GM18868 (cell line): ENCODE results near the gene TAF5L.
"Not testable (repeated sequence)": the region's sequence is repeated elsewhere in the genome, so short reads cannot be mapped to it uniquely, and the experiment has no call there.

ENCODE experiments used
- ATAC-seq: cut with Tn5 transposase; IDR thresholded peaks from one replicate; pipeline ENCODE4 v1.9.1; 2021; ENCODE audit warnings: mild to moderate bottlenecking, moderate library complexity; ENCODE audit not compliant: unreplicated experiment

Gene TAF5L

DNA sequence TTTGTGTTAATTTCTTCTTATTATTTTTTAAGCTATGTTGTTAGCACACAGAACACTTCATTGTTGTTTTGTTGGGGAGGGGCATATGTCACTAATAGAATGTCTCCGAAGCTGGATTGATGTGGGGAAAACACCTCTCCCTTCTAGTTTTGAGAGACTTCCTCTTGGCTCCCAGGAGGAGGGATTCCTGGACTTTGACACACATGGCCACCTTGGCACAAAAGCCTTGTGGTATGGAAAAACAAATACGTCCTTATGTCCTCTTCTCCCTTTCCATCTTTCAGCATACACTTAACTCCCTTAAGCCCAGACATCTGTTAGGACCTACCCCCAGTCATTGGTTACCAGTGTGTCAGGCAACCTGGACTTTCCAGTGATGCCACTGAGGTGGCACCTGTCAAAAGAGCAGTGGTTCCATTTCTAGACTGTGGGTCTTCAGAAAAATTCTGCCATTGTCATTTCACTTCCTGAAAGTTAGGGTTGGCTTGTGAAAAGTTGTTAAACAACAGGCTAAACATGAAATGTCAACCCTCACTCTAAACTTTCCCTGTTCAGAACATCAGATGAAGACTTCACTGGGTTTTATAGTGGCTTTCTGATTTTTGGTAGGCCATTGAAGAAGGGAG is 54.9 kb downstream of the TAF5L start:
- ATAC-seq, result no peak

DNA sequence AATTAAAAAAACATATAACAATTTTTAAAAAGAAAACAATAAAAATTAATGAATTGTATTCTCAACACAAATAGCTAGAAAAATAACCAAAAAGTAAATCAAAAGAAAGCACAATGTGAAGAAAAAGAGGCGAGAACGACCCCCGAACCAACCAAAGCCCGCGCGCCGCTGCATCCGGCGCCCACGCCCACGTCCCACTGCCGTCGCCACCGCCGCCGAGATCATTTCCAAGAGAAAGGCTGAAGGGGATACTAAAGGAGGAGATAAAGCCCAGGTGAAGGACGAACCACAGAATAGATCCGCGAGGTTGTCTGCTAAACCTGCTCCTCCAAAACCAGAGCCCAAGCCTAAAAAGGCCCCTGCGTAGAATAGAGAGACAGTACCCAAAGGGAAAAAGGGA is 55.6 kb downstream of the TAF5L start:
- no peak for ATAC-seq

DNA sequence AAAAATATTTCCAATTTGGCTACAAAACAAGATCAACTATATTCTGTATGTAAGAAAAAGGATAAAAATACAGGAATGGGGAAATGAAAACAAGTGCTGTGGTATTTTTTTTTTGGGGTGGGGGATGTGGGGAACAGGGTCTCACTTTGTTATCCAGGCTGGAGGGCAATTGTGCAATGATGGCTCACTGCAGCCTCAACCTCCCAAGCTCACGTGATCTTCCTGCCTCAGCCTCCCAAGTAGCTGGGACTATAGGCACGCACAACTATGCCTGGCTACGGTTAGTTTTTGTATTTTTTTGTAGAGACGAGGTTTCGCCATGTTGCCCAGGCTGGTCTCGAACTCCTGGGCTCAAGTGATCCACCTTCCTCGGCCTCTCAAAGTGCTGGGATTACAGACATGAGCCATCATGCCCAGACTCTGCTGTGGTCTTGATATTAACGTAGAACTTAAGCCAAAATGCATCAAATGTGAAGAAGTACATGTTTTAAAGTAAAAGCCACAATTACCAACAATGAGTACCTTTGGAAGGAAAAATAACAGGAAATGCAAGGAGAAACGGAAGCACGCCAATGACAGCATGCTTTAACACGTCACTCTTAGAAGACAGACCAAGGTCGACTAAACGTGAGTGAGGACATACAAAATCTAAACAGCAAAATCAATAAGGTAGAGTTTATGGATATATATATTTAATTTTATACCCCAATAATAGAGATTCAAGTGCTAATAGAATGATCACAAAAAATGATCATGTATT is 58.6 kb downstream of the TAF5L start:
- ATAC-seq, result no peak

DNA sequence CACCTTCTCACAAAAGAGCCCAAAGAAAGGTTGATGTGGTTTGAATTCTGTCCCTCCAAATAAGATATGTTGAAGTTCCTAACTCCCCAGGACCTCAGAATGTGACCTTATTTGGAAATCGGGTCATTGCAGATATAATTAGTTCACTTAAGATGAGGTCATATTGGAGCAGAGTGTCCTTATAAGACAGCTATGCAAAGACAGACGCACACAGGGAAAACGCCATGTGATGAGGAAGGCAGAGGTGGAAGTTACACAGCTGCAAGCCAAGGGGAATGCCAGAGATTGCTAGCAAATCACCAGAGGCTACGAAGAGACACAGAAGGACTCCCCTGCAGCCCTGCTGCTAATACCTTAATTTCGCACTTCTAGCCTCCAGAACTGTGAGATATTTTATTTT is 62.2 kb downstream of the TAF5L start:
- no peak for ATAC-seq

DNA sequence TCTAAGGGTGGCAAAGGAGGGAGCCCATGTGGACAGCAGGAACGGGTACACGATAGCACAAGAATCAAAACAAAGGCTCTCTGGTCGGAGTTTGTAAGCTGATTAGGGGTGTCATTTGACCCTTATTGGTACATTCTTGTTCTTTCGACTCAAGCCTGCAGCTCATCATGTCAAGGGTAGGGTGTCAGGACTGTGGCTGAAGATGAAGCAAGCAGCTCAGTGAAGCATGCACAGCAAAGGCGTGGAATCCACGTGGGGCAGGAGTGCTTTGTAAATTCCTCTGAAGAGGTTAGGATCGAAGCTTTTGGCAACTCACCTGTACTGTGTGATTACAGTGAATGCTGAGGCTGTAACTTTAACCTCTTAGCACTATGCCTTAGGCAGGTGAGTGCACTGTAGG is 62.7 kb downstream of the TAF5L start:
- ATAC-seq, result no peak

DNA sequence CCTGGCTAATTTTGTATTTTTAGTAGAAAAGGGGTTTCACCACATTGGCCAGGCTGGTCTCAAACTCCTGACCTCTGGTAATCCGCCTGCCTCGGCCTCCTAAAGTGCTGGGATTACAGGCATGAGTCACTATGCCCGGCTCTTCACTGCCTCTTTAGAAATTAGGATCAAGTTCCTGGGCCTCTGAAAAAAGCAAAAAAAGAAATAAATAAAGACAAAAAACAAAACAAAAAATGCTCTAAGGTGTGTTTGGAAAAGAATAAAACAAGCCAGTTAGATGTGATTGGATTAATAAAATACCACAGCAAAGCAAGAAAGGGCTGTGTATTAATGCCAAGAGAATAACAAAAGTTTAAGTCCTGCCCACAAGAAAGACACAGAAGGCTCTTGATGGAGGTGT is 63.2 kb downstream of the TAF5L start:
- ATAC-seq, result no peak

DNA sequence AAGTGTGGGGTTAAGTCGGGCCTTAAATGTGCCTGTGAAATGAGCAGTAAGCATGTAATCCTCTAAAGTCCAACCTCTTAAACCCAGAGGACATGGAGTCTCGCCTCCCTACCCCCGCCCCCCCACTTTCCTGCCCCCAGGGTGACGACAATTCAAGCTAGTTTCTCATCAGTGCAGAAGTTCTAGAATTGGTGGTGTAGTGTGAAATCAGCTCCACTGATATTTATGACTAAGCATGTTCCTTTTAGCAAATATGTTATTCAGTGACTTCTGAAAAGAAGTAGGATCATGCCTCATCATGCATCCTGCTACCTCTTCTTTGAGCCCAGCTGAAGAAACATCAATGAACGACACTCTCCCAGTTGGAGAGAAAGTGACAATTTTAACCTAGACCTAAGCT is 64.8 kb downstream of the TAF5L start:
- ATAC-seq, result no peak

DNA sequence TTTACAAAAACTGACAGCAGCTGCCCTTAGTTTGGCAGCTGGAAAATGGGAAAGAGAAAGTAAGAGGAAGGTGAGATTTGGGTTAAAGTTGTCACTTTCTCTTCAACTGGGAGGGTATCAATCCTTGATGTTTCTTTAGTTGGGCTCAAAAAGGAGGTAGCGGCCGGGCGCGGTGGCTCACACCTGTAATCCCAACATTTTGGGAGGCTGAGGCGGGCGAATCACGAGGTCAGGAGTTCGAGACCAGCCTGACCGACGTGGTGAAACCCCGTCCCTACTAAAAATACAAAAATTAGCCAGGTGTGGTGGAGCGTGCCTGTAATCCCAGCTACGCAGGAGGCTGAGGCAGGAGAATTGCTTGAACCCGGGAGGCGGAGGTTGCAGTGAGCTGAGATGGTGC is 65.8 kb downstream of the TAF5L start:
- not testable (repeated sequence) for ATAC-seq

DNA sequence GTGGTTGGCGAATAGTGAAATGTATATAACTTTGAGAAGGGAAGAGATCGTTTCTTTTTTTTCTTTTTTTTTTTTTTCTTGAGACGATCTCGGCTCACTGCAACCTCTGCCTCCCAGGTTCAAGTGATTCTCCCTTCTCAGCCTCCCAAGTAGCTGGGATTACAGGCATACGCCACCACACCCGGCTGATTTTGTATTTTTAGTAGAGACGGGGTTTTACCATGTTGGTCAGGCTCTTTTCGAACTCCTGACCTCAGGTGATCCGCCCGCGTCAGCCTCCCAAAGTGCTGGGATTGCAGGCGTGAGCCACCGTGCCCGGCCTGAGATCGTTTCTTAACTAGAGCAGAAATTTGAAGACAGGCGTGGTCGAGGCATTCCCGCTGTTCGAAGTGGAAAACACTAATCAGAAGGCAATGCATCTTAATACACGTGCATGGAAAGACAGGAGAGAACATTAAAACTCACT is 66.6 kb downstream of the TAF5L start:
- ATAC-seq, result not testable (repeated sequence)

DNA sequence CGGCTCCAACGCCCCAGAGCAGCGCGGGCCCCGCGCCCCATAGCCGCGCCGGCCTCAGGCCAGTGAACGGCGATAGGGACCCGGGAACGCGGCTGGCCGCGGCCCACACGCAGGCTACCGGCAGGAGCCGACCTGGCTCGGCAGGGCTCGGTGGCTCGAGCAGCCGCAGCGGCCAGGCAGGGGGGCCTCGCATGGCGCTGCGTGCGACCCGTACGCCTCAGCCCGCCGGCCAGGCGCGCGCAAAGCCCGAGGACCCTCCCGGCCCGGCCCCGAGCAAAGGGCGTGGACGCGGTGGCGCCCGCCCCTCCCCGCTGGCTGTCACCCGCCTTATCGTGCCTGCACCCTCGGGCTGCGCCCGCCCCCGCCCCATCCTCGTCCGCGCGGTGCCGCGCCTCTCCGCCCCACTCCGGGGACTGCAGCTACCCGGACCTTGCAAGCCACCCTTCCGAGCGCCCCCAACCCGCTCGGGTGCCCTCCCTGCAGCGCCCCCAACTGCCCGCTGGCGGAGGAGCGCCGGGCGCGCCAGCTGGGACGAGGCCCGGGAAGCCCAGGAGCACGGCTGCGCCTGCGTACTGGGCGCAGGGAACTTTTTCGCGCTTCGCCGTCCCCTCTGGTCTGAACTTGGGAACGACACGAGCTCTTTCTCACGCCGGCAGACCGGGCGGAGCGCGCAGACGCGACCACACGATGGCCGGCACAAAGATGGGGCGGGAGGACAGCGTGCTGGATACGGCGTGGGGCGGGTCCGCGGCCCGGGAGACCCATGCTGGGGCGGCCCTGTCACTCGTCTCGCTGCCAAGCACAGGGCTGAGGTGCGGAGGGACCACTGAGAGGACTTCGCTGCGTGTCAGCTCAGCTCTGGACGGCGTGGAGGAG is 67.2 kb downstream of the TAF5L start, which contains the start of gene ABCB10:
Gene ABCB10, minus strand, starts transcription at position 248 of the 876 bp plus-strand sequence. Its CDS starts 55 bp downstream, at position 193.
- peak; percentile 84 for ATAC-seq

DNA sequence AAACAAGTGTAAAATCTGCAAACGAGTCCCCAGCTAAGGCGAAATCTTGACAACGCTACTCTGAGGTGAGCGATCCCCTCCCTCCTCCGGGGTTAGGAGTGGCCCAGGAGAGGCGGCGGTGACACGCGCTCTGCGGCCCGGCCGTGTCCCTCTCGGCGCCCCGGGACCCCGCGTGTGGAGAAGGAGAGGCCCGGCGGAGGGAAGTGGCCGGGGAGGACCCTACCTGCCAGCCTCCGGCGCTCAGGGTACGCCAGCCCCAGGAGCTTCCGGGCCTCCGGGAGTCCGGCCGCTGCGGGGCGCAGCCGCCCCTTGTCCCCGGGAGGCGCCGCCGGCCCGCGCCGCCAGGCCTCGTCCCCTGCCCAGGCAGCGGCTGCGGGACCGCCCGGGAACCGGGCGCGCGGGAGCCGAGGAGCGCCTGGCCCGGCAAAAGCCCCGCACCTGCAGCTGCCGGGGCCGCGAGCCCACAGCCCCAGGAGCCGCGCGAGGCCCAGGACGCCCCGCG is 68.0 kb downstream of the TAF5L start:
- ATAC-seq, result peak; percentile 33

DNA sequence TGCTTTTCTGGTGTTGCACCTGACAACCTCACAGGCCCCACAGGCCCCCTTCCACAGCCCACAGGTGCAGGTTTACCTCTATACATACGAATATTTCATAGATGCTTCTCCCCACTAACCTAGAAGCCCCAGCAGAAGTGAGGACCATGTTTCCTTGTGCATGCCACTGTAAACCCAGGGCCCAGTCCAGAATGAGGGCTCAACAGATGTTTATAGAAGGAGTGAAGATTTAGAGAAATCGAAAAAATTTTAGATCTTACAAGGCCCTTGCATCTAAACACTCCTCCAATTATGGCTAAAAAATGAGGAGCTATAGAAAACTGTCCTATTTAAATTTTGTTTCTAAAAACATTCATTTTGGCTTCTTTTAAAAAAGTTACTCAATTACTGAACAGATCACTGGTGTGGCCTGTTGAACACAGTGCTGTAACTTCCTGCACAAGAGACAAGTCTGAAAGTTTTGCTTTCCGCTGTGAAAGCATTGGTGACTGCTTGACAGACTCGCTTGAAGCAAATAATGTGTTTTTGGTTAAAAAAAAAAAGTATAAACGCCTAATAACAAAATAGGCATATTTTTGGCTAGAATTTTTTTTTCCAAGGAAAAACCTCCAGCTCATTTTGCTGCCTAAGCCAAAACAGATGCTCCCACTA is 68.6 kb downstream of the TAF5L start:
- no peak for ATAC-seq

DNA sequence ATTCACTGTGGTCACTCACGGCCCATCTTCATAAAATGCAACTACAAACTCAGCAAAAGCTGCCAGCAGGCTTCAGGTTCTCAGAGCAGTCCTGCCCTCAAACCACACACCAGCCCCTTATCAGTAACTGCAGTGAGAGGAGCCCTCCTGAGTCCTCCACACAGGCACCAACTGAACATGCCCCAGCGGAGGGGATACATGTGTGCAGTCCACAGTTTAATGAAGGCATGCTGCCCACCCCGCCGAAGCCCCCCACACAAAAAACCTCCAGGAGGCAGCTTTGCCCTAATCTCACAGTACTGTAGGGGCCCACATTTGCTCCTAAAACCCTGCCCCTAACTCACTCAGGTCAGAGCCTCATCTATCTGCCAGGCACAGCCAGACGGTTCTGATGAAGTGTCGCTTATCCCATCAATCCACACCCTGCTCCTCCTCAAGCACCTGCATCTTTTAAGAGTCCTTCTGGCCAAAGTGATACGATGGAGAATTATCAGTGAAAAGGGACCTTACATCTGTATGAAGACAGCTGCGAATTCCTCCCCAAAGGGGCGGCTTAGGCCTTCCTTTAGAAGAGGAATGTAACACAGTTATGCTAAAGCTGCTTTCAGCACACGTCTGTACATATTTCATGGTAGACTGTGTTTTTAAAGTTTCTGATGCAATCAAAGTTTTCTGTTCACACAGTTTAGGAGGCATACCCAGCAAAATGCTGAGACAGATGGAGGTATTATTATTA is 70.9 kb downstream of the TAF5L start:
- no peak for ATAC-seq

DNA sequence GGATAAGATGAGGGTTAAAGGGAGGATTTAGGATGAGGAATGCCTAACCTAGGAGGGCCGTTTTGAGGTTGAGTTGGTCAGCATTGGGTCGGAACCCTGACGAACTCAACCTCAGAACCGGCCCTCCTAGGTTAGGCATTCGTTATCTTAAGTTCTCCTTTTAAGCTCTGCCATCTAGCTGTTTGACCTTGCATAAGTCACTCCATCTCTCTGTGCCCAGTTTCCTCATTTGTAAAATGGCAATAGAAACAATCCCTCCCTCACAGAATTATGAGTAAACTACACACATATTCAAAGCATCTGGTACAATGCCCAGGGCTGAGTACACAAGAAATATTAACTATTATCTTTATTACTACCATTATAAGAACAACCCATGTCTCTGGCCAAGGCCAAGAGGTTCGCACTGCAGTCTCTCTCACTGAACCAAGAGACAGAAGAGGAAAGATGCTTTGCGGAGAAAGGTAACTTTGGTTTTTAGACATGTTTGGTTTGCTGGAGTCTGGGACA is 72.2 kb downstream of the TAF5L start:
- ATAC-seq, result no peak

DNA sequence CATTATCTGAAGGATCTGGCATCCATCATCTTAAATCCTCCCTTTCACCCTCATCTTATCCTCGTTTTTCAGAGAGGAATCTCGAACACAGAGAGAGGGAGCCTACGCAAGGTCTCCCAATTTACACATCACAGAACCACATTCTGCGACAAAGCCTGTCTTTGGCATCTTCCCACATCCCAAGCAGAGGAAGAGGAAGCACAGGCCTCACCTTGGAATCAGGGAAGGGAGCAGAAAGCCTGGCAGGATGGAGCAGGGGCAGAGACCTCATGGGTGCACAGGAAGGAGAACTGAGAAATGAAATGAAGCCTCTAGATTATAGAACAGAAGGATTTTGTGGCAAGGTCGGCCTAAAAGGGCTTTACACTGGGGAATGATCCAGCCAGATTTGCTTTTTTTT is 73.2 kb downstream of the TAF5L start:
- no peak for ATAC-seq

DNA sequence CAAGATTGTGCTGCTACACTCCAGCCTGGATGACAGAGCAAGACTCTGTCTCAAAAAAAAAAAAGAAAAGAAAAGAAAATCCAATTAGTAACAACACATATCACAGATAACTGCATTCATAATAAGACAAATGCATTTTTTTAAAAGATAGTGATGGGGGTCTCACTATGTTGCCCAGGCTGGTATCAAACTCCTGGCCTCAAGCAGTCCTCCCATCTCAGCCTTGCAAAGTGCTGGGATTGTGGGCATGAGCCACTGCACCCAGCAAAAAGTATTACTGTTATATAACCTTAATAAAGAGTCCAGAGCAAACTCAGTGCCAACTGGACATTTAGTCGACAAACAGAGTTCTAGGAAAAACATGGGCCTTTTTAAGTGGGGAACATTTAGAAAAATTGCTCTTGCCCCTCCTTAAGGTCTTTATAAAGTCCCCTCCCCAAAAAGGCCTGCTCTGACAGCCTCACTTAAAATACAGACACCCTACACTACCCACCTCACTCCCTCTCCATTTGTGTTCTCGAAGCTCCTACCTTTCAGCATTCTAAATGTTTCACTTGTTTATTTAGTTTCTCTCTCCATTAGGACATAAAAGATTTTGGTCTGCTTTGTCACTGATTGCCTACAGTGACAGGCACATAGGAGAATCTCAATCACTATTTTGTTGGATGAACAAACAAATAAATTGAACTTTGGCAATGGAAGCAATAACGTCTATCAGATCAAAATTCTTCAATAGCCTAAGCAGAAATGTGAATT is 74.9 kb downstream of the TAF5L start:
- ATAC-seq, result no peak

DNA sequence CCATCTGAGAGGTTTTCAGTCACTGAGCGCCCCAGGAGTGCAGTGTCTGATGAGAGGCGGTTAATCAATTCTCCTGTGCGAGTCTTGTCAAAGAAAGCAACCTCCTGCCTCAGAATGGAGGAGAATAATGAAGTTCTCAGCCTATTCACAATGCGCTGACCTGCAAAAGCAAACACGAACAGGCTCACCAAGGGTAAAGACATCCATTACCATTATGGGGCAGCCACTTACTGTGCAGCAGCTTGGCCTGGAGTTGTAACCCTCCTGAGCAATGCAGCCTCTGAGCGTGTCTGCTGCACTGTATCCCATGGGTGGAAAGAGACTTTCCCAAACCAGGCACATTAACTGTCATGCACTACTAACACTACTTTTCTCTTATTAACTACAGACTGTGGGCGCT is 78.4 kb downstream of the TAF5L start:
- no peak for ATAC-seq

DNA sequence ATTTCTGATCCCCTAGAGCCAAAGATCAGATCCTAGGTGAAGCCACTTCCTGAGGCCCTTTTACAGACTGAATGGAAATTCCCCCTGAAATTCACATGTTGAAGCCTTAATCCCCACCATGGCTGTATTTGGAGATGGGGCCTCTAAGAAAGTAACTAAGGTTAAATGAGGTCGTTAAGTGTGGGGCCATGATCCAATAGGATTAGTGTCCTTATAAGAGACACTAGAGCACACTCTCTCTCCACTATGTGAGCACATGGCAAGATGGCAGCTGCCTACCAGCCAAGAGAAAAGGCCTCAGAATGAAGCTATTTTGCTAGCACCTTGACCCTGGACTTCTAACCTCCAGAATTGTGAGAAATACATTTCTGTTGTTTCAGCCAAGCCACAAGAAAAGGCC is 81.3 kb downstream of the TAF5L start:
- no peak for ATAC-seq
